IMR-90 (cell line): Measurements from ENCODE around the gene KRT33A. TPM values are rescaled to one million over a fixed set of nuclear protein-coding genes. Genes with fewer than 3 reads are reported as not detected.

ENCODE experiments used
- ATAC-seq: fragments of 200-7000 bp; cut with Tn5 transposase; 2 replicates; pipeline ENCODE4 v1.9.1; 2020; ENCODE audit warnings: low read depth, mild to moderate bottlenecking, moderate library complexity
- BruUV-seq: library from RNA; stranded (reverse); fragments of 400-500 nt; replicated peaks from 2 replicates; lab custom pipeline; 2021; lab: Mats Ljungman, UMichigan
- CTCF ChIA-PET: fragments of 300-600 bp; formaldehyde crosslinking; extraction: SDS; loops from one replicate; lab custom pipeline; 2021; ENCODE audit warnings: antibody characterized with exemption; lab: Yijun Ruan, JAX
- POLR2A ChIA-PET: fragments of 300-600 bp; sonication (Branson Sonifier 250); formaldehyde crosslinking; loops from one replicate; lab custom pipeline; 2022; ENCODE audit warnings: antibody characterized with exemption; ENCODE audit not compliant: unreplicated experiment; lab: Charles Lee
- DNase-seq: peaks from one replicate; pipeline ENCODE4 v3.0.0; 2013
- H2AFZ ChIP-seq: replicated peaks from 2 replicates; pipeline ENCODE3; 2013; ENCODE audit warnings: low read length, mild to moderate bottlenecking; ENCODE audit not compliant: poor library complexity
- H2AK5ac ChIP-seq: 2 replicates; pipeline ENCODE4 v1.6.1; 2013; ENCODE audit warnings: low read depth, low read length, inconsistent platforms
- H2AK9ac ChIP-seq: replicated peaks from 2 replicates; pipeline ENCODE3; 2013; ENCODE audit warnings: mild to moderate bottlenecking, low read depth, low read length, moderate library complexity; ENCODE audit not compliant: poor library complexity
- H2BK120ac ChIP-seq: 2 replicates; pipeline ENCODE4 v1.6.1; 2013; ENCODE audit warnings: low read depth, low read length, inconsistent platforms
- H2BK15ac ChIP-seq: 3 replicates; pipeline ENCODE4 v1.6.1; 2013; ENCODE audit warnings: low read depth, low read length, inconsistent platforms
- H2BK20ac ChIP-seq: 2 replicates; pipeline ENCODE4 v1.6.1; 2013; ENCODE audit warnings: low read depth, mild to moderate bottlenecking, inconsistent platforms, low read length, moderate library complexity
- H2BK5ac ChIP-seq: 2 replicates; pipeline ENCODE4 v1.6.1; 2013; ENCODE audit warnings: mild to moderate bottlenecking, low read depth, low read length, inconsistent platforms; ENCODE audit not compliant: poor library complexity, severe bottlenecking
- H3K14ac ChIP-seq: replicated peaks from 2 replicates; pipeline ENCODE4 v1.6.1; 2013; ENCODE audit warnings: low read depth, low read length, inconsistent platforms
- H3K18ac ChIP-seq: 2 replicates; pipeline ENCODE4 v1.6.1; 2013; ENCODE audit warnings: low read depth, low read length, control low read depth
- H3K23ac ChIP-seq: 2 replicates; pipeline ENCODE4 v1.6.1; 2013; ENCODE audit warnings: low read depth, low read length, inconsistent platforms
- H3K27ac ChIP-seq: 2 replicates; pipeline ENCODE4 v1.5.1; 2013; ENCODE audit warnings: mild to moderate bottlenecking, control low read depth, low read length; ENCODE audit not compliant: insufficient read depth
- H3K27me3 ChIP-seq: 2 replicates; pipeline ENCODE4 v1.6.1; 2013; ENCODE audit warnings: low read length; ENCODE audit not compliant: control insufficient read depth, insufficient read depth
- H3K36me3 ChIP-seq: 2 replicates; pipeline ENCODE4 v1.6.1; 2013; ENCODE audit warnings: low read length, mixed read lengths; ENCODE audit not compliant: control insufficient read depth, insufficient read depth
- H3K4ac ChIP-seq: 2 replicates; pipeline ENCODE4 v1.6.1; 2013; ENCODE audit warnings: low read depth, low read length, inconsistent platforms
- H3K4me1 ChIP-seq: 2 replicates; pipeline ENCODE4 v1.6.1; 2013; ENCODE audit warnings: low read length, mixed read lengths; ENCODE audit not compliant: control insufficient read depth, insufficient read depth
- H3K4me2 ChIP-seq: 2 replicates; pipeline ENCODE4 v1.6.1; 2013; ENCODE audit warnings: low read depth, mild to moderate bottlenecking, control low read depth, low read length, moderate library complexity
- H3K4me3 ChIP-seq: 2 replicates; pipeline ENCODE4 v1.5.1; 2013; ENCODE audit warnings: low read depth, mild to moderate bottlenecking, control low read depth, low read length, moderate library complexity; ENCODE audit not compliant: insufficient read depth
- H3K56ac ChIP-seq: 2 replicates; pipeline ENCODE4 v1.6.1; 2013; ENCODE audit warnings: low read length, inconsistent platforms; ENCODE audit not compliant: insufficient read depth; ENCODE audit errors: extremely low read depth
- H3K79me1 ChIP-seq, 2 experiments: 2 replicates each; pipeline ENCODE4 v1.6.1; 2013; ENCODE audit warnings: low read length in 2 of 2, inconsistent platforms in 1 of 2, low read depth in 1 of 2
- H3K9ac ChIP-seq: 2 replicates; pipeline ENCODE4 v1.6.1; 2013; ENCODE audit warnings: low read depth, low read length, control low read depth
- H3K9me1 ChIP-seq: 2 replicates; pipeline ENCODE4 v1.6.1; 2013; ENCODE audit warnings: low read length, inconsistent platforms; ENCODE audit not compliant: insufficient read depth
- H3K9me3 ChIP-seq: 2 replicates; pipeline ENCODE4 v1.6.1; 2013; ENCODE audit warnings: low read length; ENCODE audit not compliant: control insufficient read depth, insufficient read depth
- H4K20me1 ChIP-seq: 2 replicates; pipeline ENCODE4 v1.6.1; 2013; ENCODE audit warnings: low read length, inconsistent platforms; ENCODE audit not compliant: insufficient read depth
- H4K5ac ChIP-seq: 2 replicates; pipeline ENCODE4 v1.6.1; 2013; ENCODE audit warnings: mild to moderate bottlenecking, low read depth, low read length, control low read depth
- H4K8ac ChIP-seq, 2 experiments: 2 replicates each; pipeline ENCODE4 v1.6.1; 2013; ENCODE audit warnings: low read depth in 2 of 2, low read length in 2 of 2, control low read depth in 1 of 2, inconsistent platforms in 1 of 2
- H4K91ac ChIP-seq: 2 replicates; pipeline ENCODE4 v1.6.1; 2013; ENCODE audit warnings: low read depth, low read length, inconsistent platforms; ENCODE audit not compliant: insufficient read depth
- NFE2L2 ChIP-seq: fragments of 150-350 bp; IDR thresholded peaks from 2 replicates; pipeline ENCODE4 v1.6.1; 2016; ENCODE audit warnings: low read depth, mild to moderate bottlenecking, low read length
- RCOR1 ChIP-seq: IDR thresholded peaks from 2 replicates; pipeline ENCODE4 v1.6.1; 2012; ENCODE audit warnings: mild to moderate bottlenecking, low read length, improper control_type of control experiment; ENCODE audit not compliant: insufficient replicate concordance
- WGBS, 2 experiments: methylation state at CpG; one replicate each; pipeline versions ENCODE4 v1.1.5 to v1.1.7; 2013; ENCODE audit warnings: missing lambda C conversion rate in 2 of 2; ENCODE audit not compliant: insufficient read length in 1 of 2; ENCODE audit errors: extremely low coverage in 2 of 2; 5-methylcytosine and 5-hydroxymethylcytosine counted together
- dilution Hi-C: fragments of 300-500 bp; cut with HindIII; formaldehyde crosslinking; loops from one replicate; pipeline ENCODE4 v1.14.3; 2018; ENCODE audit warnings: low sequenced_read_pairs; ENCODE audit not compliant: unreplicated experiment
- in situ Hi-C: fragments of 300-500 bp; cut with MboI; formaldehyde crosslinking; loops from 3 replicates; pipeline ENCODE4 v1.14.3; 2019; ENCODE audit warnings: low sequenced_read_pairs, inconsistent platforms, mixed read lengths
- intact Hi-C: fragments of 100-400 bp; cut with micrococcal nuclease; formaldehyde crosslinking; loops from 2 replicates; pipeline ENCODE4 v1.10.0; 2022
- polyA plus RNA-seq, 3 experiments: library from polyadenylated mRNA; depleted of rRNA; stranded (reverse); fragments of >200 nt; gene quantifications; 2 replicates each; pipeline ENCODE4 v1.2.3, GENCODE V29; 2012; ENCODE audit warnings: low replicate concordance in 1 of 3
- total RNA-seq: library from RNA; depleted of rRNA; stranded (reverse); fragments of >200 nt; gene quantifications from 2 replicates; pipeline ENCODE4 v1.2.3, GENCODE V29; 2012

The KRT33A gene
- total and polyA plus RNA-seq, 2 of the 4 experiments (the other 2 are of a cell fraction): not detected

DNA sequence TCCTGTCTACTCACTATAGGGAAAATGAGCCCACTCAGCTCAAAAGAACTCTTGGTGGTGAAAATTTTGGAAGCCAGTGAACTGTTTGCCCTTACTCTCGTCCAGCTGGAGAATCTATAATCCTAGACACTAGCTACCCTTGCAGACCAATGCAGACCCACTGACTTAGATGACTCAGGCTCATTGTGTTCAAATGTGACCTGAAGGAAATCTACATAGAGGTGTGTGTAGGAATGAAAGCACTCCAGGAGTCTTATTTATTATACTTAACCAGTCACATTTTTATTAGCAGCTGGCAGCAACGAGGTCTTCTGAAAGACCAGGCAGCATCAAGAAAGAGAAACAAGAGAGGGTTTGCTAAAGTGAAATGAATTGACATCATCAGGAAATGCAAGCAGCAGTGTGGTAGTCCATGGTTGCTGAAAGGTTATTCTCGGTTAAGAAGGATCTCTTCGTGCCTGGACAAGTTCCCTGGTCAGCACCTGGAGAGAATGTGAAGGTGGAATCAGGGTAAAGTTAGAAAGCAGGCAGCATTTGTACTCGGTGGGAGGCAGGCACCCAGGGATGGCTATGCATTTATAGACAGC lies 49.3 kb downstream of the KRT33A start:
- no peaks in the 10 kb centered on the region for H3K9me3 ChIP-seq
- no peak overlapping the region for H2BK120ac ChIP-seq
- intact Hi-C loops (no loop called here), dilution Hi-C loops (no loop called here), in situ Hi-C loops (no loop called here)
- H3K4me3 ChIP-seq: no peak overlapping the region
- no peak overlapping the region for H3K4me2 ChIP-seq
- H2AK9ac ChIP-seq: no peak overlapping the region
- no peak overlapping the region for H4K5ac ChIP-seq
- no peak overlapping the region for H4K91ac ChIP-seq
- CTCF ChIA-PET: no interaction called here
- no peak for ATAC-seq
- H4K8ac ChIP-seq: no peak overlapping the region
- no peak overlapping the region for H2BK5ac ChIP-seq
- no peak overlapping the region for H2AK5ac ChIP-seq
- peaks cover 5% of the 10 kb centered on the region; the same call in 1 of the 2 replicates for H3K9me1 ChIP-seq
- H2BK15ac ChIP-seq: no peak overlapping the region
- H3K27me3 ChIP-seq: peaks cover 2% of the 10 kb centered on the region; the same call in 1 of the 2 replicates
- peak overlapping the region; percentile 46; the same call in 1 of the 2 replicates for H3K14ac ChIP-seq
- H3K27ac ChIP-seq: no peak overlapping the region
- H3K56ac ChIP-seq: no peak overlapping the region
- WGBS, 2 experiments: 60% methylated on average over 1 of the region's 5 CpGs; no CpG with 5 or more reads in 1 of the 2 experiments
- no peak overlapping the region for H3K18ac ChIP-seq
- H3K23ac ChIP-seq: no peak overlapping the region
- no peak overlapping the region for H3K4ac ChIP-seq
- H4K20me1 ChIP-seq: no peaks in the 10 kb centered on the region
- H2BK20ac ChIP-seq: no peak overlapping the region
- POLR2A ChIA-PET: no interaction called here
- no peak for DNase-seq
- H3K79me1 ChIP-seq: no peaks in the 10 kb centered on the region
- TF ChIP-seq RCOR1 (no peak), NFE2L2 (no peak)
- no peaks in the 10 kb centered on the region for H3K4me1 ChIP-seq
- no peaks in the 10 kb centered on the region for H3K36me3 ChIP-seq
- no TSS peak for BruUV-seq
- H3K9ac ChIP-seq: no peak overlapping the region
- H2AFZ ChIP-seq: no peak overlapping the region
